NB4 (cell line): ENCODE results near the gene PCNX4.
"Not testable (repeated sequence)": the region's sequence is repeated elsewhere in the genome, so short reads cannot be mapped to it uniquely, and the experiment has no call there.

ENCODE experiments used
- DNase-seq: peaks from one replicate; pipeline ENCODE4 v3.0.0; 2010; ENCODE audit warnings: low read depth
- H3K4me3 ChIP-seq: one replicate; pipeline ENCODE4 v1.5.1; 2011; ENCODE audit warnings: mild to moderate bottlenecking, low read depth, low read length, moderate library complexity
- CTCF ChIP-seq: IDR thresholded peaks from one replicate; pipeline ENCODE4 v1.5.1; 2012; ENCODE audit warnings: low read depth, low read length
- MAX ChIP-seq: IDR thresholded peaks from 2 replicates; pipeline ENCODE4 v1.6.1; 2011; ENCODE audit warnings: low read depth, low read length
- MYC ChIP-seq: IDR thresholded peaks from 2 replicates; pipeline ENCODE4 v1.6.1; 2011; ENCODE audit warnings: low read depth, low read length
- POLR2A ChIP-seq: IDR thresholded peaks from 2 replicates; pipeline ENCODE4 v1.6.1; 2011; ENCODE audit warnings: mild to moderate bottlenecking; ENCODE audit not compliant: insufficient read length; ENCODE audit errors: extremely low read depth

Gene PCNX4

GRCh38 chr14:60095231-60095630 lies 3.5 kb downstream of the PCNX4 start:
- no peak overlapping the region for H3K4me3 ChIP-seq
- TF ChIP-seq MAX (no peak), POLR2A (no peak), MYC (no peak), CTCF (no peak)
- DNase-seq, result no peak

- no peak for DNase-seq
- TF ChIP-seq CTCF (no peak), MAX (no peak), POLR2A (no peak), MYC (no peak)
- H3K4me3 ChIP-seq, result no peak overlapping the region
Measured at GRCh38 chr14:60095781-60096450, 4.2 kb downstream of the PCNX4 start.

GRCh38 chr14:60097974-60098373 lies 6.3 kb downstream of the PCNX4 start:
- no peak for DNase-seq
- no peak overlapping the region for H3K4me3 ChIP-seq
- TF ChIP-seq MYC (no peak), CTCF (no peak), MAX (no peak)

GRCh38 chr14:60099855-60100254 lies 8.1 kb downstream of the PCNX4 start:
- not testable (repeated sequence) for DNase-seq, H3K4me3 ChIP-seq

- H3K4me3 ChIP-seq, result no peak overlapping the region
- no peak for DNase-seq
- TF ChIP-seq MYC (no peak), POLR2A (no peak), CTCF (no peak), MAX (no peak)
Measured at GRCh38 chr14:60101786-60102185, 10.1 kb downstream of the PCNX4 start.

GRCh38 chr14:60102389-60102788 lies 10.7 kb downstream of the PCNX4 start:
- DNase-seq, result no peak
- TF ChIP-seq POLR2A (no peak), MAX (no peak), MYC (no peak), CTCF (no peak)
- H3K4me3 ChIP-seq, result no peak overlapping the region
